Measurements from ENCODE around the gene LGALS7.

GRCh38 chr19:38730731-38731589 lies 42.4 kb downstream of the LGALS7 start:
- TF ChIP-seq GABPA (IDR thresholded peaks at IDR 0.05; ENCODE audit: borderline replicate concordance, insufficient read depth, low read length) (no peak), EP300 (IDR thresholded peaks at IDR 0.05; ENCODE audit: borderline replicate concordance in 1 of 2, low read depth in 2 of 2, low read length in 2 of 2) (no peak), POLR2A (IDR thresholded peaks at IDR 0.05; ENCODE audit: control extremely low read depth in 1 of 2, low read depth in 2 of 2, low read length in 2 of 2) (no peak; a peak in 1 of 3 replicates), CTCF (IDR thresholded peaks at IDR 0.05; ENCODE audit: control extremely low read depth in 1 of 3, insufficient read depth in 1 of 3, low read depth in 1 of 3, low read length in 3 of 3) (no peak), CHD1 (IDR thresholded peaks at IDR 0.05; ENCODE audit: low read depth, low read length) (no peak), TCF12 (IDR thresholded peaks at IDR 0.05; ENCODE audit: low read depth, low read length) (no peak), CBX5 (IDR thresholded peaks at IDR 0.05; ENCODE audit: low read depth, low read length) (no peak), MAFK (IDR thresholded peaks at IDR 0.05; ENCODE audit: low read depth, low read length) (no peak), SP1 (IDR thresholded peaks at IDR 0.05; ENCODE audit: low read depth, low read length) (no peak), POLR2AphosphoS5 (IDR thresholded peaks at IDR 0.05; ENCODE audit: low read depth, low read length) (no peak; the same call in 1 of the 2 replicates)

Measured in H1 (cell line).